Measurements from ENCODE around the gene IGF2. TPM values are rescaled to one million over a fixed set of nuclear protein-coding genes. Genes with fewer than 3 reads are reported as not detected.

IGF2 gene
- total RNA-seq, 1 experiment from 2014 or later = 0.24 TPM

GRCh38 chr11:2169626-2170570, 30.7 kb upstream of the IGF2 start:
- DNase-seq (ENCODE audit: low read depth) = no peak

GRCh38 chr11:2169005-2169378, 29.8 kb upstream of the IGF2 start:
- no peak for DNase-seq (ENCODE audit: low read depth)

GRCh38 chr11:2168286-2169004, 29.3 kb upstream of the IGF2 start:
- DNase-seq (ENCODE audit: low read depth) = no peak

GRCh38 chr11:2167141-2168045, 28.2 kb upstream of the IGF2 start:
- no peak for DNase-seq (ENCODE audit: low read depth)

- DNase-seq (ENCODE audit: low read depth) = no peak
Measured at GRCh38 chr11:2166091-2166851, 27.1 kb upstream of the IGF2 start.

GRCh38 chr11:2165571-2165970, 26.4 kb upstream of the IGF2 start:
- no peak for DNase-seq (ENCODE audit: low read depth)

GRCh38 chr11:2164861-2165555, 25.8 kb upstream of the IGF2 start:
- DNase-seq (ENCODE audit: low read depth) = no peak

- DNase-seq (ENCODE audit: low read depth) = no peak
Measured at GRCh38 chr11:2164081-2164480, 24.9 kb upstream of the IGF2 start.

- DNase-seq (ENCODE audit: low read depth) = no peak
Measured at GRCh38 chr11:2163428-2163978, 24.3 kb upstream of the IGF2 start.

- DNase-seq (ENCODE audit: low read depth) = no peak
Measured at GRCh38 chr11:2160736-2161259, 21.6 kb upstream of the IGF2 start, which contains the start of gene INS. INS (minus strand) TSS chr11:2161209; CDS start chr11:2160971, 238 bp downstream.

GRCh38 chr11:2159536-2160413, 20.6 kb upstream of the IGF2 start:
- DNase-seq (ENCODE audit: low read depth) = no peak

GRCh38 chr11:2158966-2159365, 19.8 kb upstream of the IGF2 start:
- no peak for DNase-seq (ENCODE audit: low read depth)

GRCh38 chr11:2158296-2158737, 19.1 kb upstream of the IGF2 start:
- DNase-seq (ENCODE audit: low read depth) = no peak

GRCh38 chr11:2157294-2158040, 18.3 kb upstream of the IGF2 start:
- DNase-seq (ENCODE audit: low read depth) = no peak

- DNase-seq (ENCODE audit: low read depth) = peak; percentile 61
Measured at GRCh38 chr11:2156416-2157182, 17.4 kb upstream of the IGF2 start.

GRCh38 chr11:2155511-2155910, 16.3 kb upstream of the IGF2 start:
- no peak for DNase-seq (ENCODE audit: low read depth)

GRCh38 chr11:2154889-2155288, 15.7 kb upstream of the IGF2 start:
- DNase-seq (ENCODE audit: low read depth) = no peak
